SK-N-SH treated with all-trans-retinoic acid at 6 μM for 48 hours (cell line): ENCODE measurements around the gene TMEM167B.

Experiments
- ARNTL ChIP-seq: fragments of 450-650 bp; formaldehyde crosslinking; IDR thresholded peaks from 2 replicates; pipeline ENCODE4 v1.5.0; 2020; ENCODE audit warnings: low read depth, mild to moderate bottlenecking, moderate library complexity, borderline replicate concordance
- CREB5 ChIP-seq: fragments of 250-450 bp; sonication (Bioruptor Pico); IDR thresholded peaks from 2 replicates; pipeline ENCODE4 v1.5.1; 2020; ENCODE audit warnings: low read depth, mild to moderate bottlenecking, moderate library complexity
- ISL1 ChIP-seq: fragments of 250-450 bp; sonication (Bioruptor Pico); IDR thresholded peaks from 2 replicates; pipeline ENCODE4 v2.1.2; 2022; ENCODE audit warnings: mild to moderate bottlenecking, moderate library complexity
- PPARA ChIP-seq: fragments of 250-450 bp; sonication (Bioruptor Pico); IDR thresholded peaks from 2 replicates; pipeline ENCODE4 v1.5.0; 2020; ENCODE audit warnings: mild to moderate bottlenecking, borderline replicate concordance
- RARB ChIP-seq: fragments of 250-450 bp; sonication (Bioruptor Pico); IDR thresholded peaks from 2 replicates; pipeline ENCODE4 v1.8.0; 2021; ENCODE audit warnings: mild to moderate bottlenecking, moderate library complexity
- TOX ChIP-seq: fragments of 250-450 bp; sonication (Bioruptor Pico); IDR thresholded peaks from 2 replicates; pipeline ENCODE4 v1.8.0; 2021; ENCODE audit warnings: mild to moderate bottlenecking, moderate library complexity, borderline replicate concordance
- TSHZ2 ChIP-seq: fragments of 250-450 bp; sonication (Bioruptor Pico); IDR thresholded peaks from 2 replicates; pipeline ENCODE4 v1.5.0; 2020; ENCODE audit warnings: mild to moderate bottlenecking, moderate library complexity
- ZFP3 ChIP-seq: fragments of 250-450 bp; sonication (Bioruptor Pico); IDR thresholded peaks from 2 replicates; pipeline ENCODE4 v1.5.0; 2020; ENCODE audit warnings: mild to moderate bottlenecking, moderate library complexity

GRCh38 chr1:109112056-109112651 is 21.6 kb downstream of the TMEM167B start:
- TF ChIP-seq ZFP3 (CRISPR knock-in tag), result no peak
- no peak for TF ChIP-seq RARB
- TF ChIP-seq TOX, result no peak
- no peak for TF ChIP-seq ARNTL
- no peak for TF ChIP-seq CREB5 (CRISPR knock-in tag)
- no peak for TF ChIP-seq ISL1 (CRISPR knock-in tag)
- no peak for TF ChIP-seq TSHZ2 (CRISPR knock-in tag)
- no peak for TF ChIP-seq PPARA (CRISPR knock-in tag)
